Stimulated activated CD4-positive, alpha-beta T cell treated with anti-CD3 and anti-CD28 coated beads, TNF-alpha, amount 100 ng/mL, for 24 hours (primary cell): Measurements from ENCODE around the gene YWHAE.
"Not testable (repeated sequence)": the region's sequence is repeated elsewhere in the genome, so short reads cannot be mapped to it uniquely, and the experiment has no call there.

Experiments used
- DNase-seq, 3 experiments: peaks; one replicate each; pipeline ENCODE4 v3.0.0-alpha.2; 2020; ENCODE audit warnings: low read depth in 3 of 3

Gene YWHAE

GRCh38 chr17:1325766-1326165 lies 74.3 kb downstream of the YWHAE start:
- no peak for DNase-seq

- DNase-seq: no peak
Observed at GRCh38 chr17:1324201-1324771, 75.7 kb downstream of the YWHAE start.

DNA sequence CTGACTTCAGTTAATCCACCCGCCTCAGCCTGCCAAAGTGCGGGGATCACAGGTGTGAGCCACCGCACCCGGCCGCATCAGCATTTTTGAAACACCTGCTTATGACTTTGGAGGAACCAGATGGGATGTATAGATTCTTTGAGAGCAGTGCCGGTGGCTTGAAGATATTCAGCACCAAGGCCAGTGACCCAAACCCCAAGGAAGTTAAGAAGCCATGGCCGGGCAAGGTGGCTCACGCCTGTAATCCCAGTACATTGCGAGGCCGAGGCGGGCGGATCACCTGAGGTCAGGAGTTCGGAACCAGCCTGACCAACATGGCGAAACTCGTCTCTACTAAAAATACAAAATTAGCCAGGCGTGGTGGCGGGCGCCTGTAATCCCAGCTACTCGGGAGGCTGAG lies 76.7 kb downstream of the YWHAE start:
- DNase-seq: no peak

- DNase-seq: no peak
Observed at GRCh38 chr17:1322480-1322879, 77.5 kb downstream of the YWHAE start.

DNA sequence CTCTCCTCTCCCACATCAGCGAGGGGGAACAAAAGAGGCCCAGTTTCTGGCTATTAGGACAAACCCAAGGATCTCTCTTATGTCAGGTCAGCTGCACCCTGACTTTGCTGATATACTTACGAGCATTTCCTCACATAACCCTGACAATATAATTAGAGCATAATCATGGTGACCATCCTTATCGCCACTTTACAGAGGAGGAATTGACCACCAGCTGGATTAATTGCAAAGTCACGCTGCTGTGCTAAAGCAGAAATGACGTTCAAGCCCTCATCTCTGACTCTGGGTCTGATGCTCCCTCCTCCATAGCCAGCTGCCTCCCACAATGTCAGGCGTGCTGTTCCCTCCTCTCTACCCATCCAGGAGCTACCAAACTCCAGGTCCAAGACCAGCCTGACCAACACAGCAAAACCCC lies 78.0 kb downstream of the YWHAE start:
- DNase-seq: no peak

DNA sequence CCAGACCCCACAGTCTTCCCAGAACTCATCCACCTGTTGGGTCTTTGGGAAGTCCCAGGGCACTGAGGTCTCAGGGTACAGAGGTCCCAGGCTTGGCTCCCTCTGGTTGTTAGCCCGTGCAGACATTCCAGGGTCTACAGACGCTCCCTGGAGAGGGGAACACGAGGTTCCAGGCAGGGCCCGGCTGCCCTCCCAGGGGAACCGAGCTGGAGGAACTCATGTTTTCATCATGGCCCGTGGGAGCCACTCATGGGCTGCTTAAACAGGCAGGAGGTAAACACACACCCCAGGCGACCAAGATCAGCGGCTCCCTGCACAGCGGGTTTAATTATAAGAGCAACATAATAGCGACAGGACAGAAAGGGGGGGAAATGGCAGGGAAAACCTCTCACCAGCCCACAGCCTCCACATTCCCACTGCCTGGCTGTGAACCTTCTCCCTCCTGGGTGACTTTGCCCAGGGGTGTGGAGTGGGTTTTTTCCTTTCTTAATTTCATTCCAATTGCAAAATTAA lies 84.1 kb downstream of the YWHAE start:
- DNase-seq: no peak

GRCh38 chr17:1315409-1315808 lies 84.6 kb downstream of the YWHAE start:
- DNase-seq: no peak

GRCh38 chr17:1313270-1314005 lies 86.6 kb downstream of the YWHAE start:
- no peak for DNase-seq

- DNase-seq: no peak
Observed at GRCh38 chr17:1312261-1312870, 87.7 kb downstream of the YWHAE start.

DNA sequence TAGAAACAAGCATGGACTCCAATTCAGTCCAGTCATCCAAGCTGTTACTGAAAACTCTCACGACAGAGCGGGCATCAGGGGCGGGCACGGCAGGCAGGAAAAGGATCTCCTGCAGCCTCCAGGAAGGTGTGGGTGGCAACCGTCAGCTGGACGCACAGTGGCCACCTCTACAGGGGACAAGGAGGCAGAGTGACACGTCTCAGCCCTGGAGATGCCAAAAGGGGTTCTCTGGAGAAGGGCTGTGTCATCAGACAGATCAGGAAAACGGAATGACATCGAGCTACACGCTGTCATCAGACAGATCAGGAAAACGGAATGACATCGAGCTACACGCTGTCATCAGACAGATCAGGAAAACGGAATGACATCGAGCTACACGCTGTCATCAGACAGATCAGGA lies 92.2 kb downstream of the YWHAE start:
- not testable (repeated sequence) for DNase-seq

GRCh38 chr17:1304962-1305563 lies 95.0 kb downstream of the YWHAE start:
- DNase-seq: no peak

DNA sequence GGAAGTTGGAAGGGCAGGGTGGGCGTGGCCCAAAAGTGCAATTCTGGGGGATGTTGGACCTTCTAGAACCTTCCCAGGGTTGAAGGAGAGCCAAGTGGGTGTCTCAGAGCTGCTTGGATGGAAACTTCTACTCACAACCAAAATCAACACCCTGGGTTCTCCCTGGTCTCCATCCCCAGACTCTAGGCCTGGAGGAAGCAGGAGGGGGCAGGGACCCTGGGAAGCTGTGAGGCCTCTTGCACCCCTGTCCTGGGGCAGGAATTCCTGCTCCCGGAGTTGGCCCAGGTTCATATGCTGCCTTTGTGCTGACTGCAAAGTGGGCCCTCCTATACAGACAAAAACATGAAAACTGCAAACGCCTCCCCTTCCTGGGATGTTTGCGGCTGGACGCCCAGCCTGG lies 95.5 kb downstream of the YWHAE start:
- DNase-seq: no peak

DNA sequence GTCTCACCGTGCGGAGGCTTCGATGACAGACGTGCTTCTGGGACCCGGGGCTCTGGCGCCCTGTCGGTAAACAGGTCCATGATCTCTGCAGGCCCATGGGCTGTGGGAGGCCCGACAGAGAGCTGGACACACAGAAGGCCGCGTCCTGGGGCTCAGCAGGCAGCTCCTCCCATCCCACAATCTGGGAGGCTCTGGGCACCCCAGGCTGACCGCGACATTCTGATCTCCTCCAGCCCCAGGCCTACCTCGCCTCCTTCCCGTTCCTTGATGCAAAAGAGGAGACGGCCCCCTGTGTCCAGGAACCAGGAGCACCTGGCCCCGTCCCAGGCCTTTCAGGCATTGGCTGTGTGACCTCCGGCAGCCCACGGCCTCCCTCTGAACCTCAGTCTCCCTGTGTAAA lies 97.3 kb downstream of the YWHAE start:
- no peak for DNase-seq

DNA sequence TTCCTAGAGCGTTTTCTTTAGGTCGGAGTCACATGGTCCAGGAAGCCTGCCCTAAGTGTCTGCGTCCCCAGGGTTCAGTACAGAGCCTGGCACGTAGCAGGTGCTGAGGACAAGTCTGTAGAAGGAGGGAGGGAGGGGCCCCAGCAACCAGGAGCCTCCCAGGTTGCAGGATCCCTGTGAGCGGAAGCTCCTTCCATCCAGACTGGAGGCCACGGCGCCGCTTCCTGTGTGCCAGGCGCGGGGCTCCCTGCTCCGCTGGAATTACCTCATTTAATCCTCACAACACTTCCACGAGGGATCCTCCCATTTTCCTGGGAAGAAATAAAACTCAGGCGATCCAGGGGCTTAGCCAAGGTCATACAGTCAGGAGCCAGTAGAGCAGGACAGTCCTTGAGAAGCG lies 98.5 kb downstream of the YWHAE start:
- no peak for DNase-seq

- no peak for DNase-seq
Observed at GRCh38 chr17:1300371-1300905, 99.6 kb downstream of the YWHAE start.

DNA sequence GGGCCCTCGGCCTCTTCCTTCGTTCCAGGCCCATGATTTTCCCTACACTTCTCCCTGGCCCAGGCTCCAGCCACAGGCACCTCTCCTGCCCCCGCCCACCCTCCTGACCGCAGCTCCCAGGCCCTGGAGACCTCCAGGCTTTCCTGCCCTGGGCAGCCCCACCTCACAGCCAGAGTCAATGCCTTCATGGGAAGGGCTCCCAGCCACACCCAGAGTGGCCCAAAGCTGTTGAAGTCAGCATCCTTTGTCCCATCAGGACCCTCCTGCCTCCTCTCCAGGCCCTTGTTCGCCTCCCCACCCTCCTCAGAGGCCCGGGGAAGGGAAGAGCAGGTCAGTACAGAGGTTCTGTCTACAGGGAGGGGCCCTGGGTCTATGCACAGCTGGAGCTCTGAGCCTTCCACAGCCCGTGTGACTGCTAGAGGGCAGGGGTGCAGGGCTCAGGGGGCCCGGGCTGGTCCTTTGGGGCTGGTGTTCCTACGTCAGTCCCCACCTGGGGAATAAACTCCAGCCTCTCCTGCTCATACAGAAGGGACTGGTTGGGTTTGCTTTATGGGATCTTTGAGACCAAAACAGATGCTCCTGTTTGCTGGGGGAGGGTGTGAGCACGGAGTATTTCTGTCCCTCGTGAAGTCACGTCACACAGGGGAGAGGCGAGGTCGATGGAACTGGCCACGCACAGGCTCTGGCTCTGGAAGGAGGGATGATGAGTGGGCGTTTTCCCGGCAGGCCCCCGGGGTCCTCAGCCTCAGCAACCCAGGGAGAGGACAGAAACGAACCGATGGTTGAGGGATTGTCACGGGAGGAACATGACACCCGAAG lies 100.3 kb downstream of the YWHAE start:
- no peak for DNase-seq

DNA sequence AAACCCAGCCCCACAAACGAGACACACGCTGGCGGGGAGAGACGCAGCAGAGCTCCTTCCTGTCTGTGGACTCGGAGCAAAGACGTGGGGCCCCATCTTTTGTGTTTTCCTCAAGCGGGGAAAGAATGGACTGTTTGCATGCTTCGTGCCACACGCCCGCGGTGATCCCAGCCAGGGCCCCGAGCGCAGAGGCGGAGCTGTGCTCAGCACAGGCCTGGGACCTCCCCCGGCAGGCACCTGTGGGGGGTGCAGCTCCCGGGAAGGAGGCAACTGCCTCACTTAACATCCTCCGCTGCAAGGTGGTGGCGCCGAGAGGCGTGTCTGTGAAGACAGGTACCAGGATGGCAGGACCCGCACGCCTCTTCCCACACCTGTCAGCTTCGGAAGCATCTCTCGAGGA lies 101.4 kb downstream of the YWHAE start:
- DNase-seq: peak; percentile 13 to 44 (median 28)
